GM23248 (cell line): Measurements from ENCODE around the gene SFXN2. TPM values are rescaled to one million over a fixed set of nuclear protein-coding genes. Genes with fewer than 3 reads are reported as not detected.

Experiments used
- DNase-seq: peaks from one replicate; pipeline ENCODE4 v3.0.0-alpha.2; 2015
- H2AFZ ChIP-seq: fragments of 200-600 bp; sonication (generic); 2 replicates; pipeline ENCODE4 v1.6.1; 2016; ENCODE audit warnings: antibody characterized with exemption
- H3F3A ChIP-seq: fragments of 200-600 bp; sonication (generic); 2 replicates; pipeline ENCODE4 v1.6.1; 2016; ENCODE audit warnings: mild to moderate bottlenecking, antibody characterized with exemption, mixed run types; ENCODE audit not compliant: insufficient read depth
- H3K27ac ChIP-seq: fragments of 200-600 bp; sonication (generic); 2 replicates; pipeline ENCODE4 v1.5.1; 2016; ENCODE audit warnings: mild to moderate bottlenecking
- H3K27me3 ChIP-seq: fragments of 200-600 bp; sonication (generic); replicated peaks from 2 replicates; pipeline ENCODE4 v1.6.1; 2016; ENCODE audit warnings: mild to moderate bottlenecking; ENCODE audit not compliant: insufficient read depth
- H3K36me3 ChIP-seq: fragments of 200-600 bp; sonication (generic); 2 replicates; pipeline ENCODE4 v1.6.1; 2016; ENCODE audit warnings: low read depth, mild to moderate bottlenecking
- H3K4me1 ChIP-seq: fragments of 200-600 bp; sonication (generic); 2 replicates; pipeline ENCODE4 v1.6.1; 2016; ENCODE audit warnings: mild to moderate bottlenecking; ENCODE audit not compliant: insufficient read depth
- H3K4me2 ChIP-seq: fragments of 200-600 bp; sonication (generic); one replicate; pipeline ENCODE4 v1.6.1; 2016; ENCODE audit warnings: mild to moderate bottlenecking; ENCODE audit not compliant: unreplicated experiment
- H3K4me3 ChIP-seq: fragments of 200-600 bp; sonication (generic); 2 replicates; pipeline ENCODE4 v1.5.1; 2016; ENCODE audit warnings: mild to moderate bottlenecking
- H3K79me2 ChIP-seq: fragments of 200-600 bp; sonication (generic); 2 replicates; pipeline ENCODE4 v1.6.1; 2016; ENCODE audit warnings: mild to moderate bottlenecking; ENCODE audit not compliant: insufficient read depth
- H3K9ac ChIP-seq: fragments of 200-600 bp; sonication (generic); 2 replicates; pipeline ENCODE4 v1.6.1; 2016; ENCODE audit warnings: mild to moderate bottlenecking
- H3K9me2 ChIP-seq: fragments of 200-600 bp; sonication (generic); 2 replicates; pipeline ENCODE4 v1.6.1; 2016; ENCODE audit warnings: mixed run types, mild to moderate bottlenecking, moderate library complexity; ENCODE audit not compliant: insufficient read depth
- H3K9me3 ChIP-seq: fragments of 200-600 bp; sonication (generic); one replicate; pipeline ENCODE4 v1.6.1; 2017; ENCODE audit warnings: low read depth
- H4K20me1 ChIP-seq: fragments of 200-600 bp; sonication (generic); 2 replicates; pipeline ENCODE4 v1.6.0; 2016; ENCODE audit not compliant: insufficient read depth
- EZH2 ChIP-seq: fragments of 200-600 bp; sonication (generic); IDR thresholded peaks from 2 replicates; pipeline ENCODE4 v1.6.1; 2018; ENCODE audit warnings: antibody characterized with exemption, mild to moderate bottlenecking; ENCODE audit not compliant: insufficient read depth, poor library complexity, severe bottlenecking
- EZH2phosphoT487 ChIP-seq: fragments of 200-600 bp; sonication (generic); IDR thresholded peaks from 2 replicates; pipeline ENCODE4 v1.6.1; 2018; ENCODE audit warnings: antibody characterized with exemption, moderate library complexity, mild to moderate bottlenecking, low read depth; ENCODE audit not compliant: insufficient read depth
- WGBS, 2 experiments: methylation state at CpG; one replicate each; pipeline ENCODE4 v1.1.6; 2015 to 2017; ENCODE audit warnings: low lambda C conversion rate in 2 of 2, low coverage in 1 of 2; ENCODE audit errors: missing lambda C conversion rate in 2 of 2; 5-methylcytosine and 5-hydroxymethylcytosine counted together
- in situ Hi-C: fragments of 300-500 bp; cut with MboI; formaldehyde crosslinking; loops from 2 replicates; pipeline ENCODE4 v1.15.0; 2020
- polyA plus RNA-seq: library from polyadenylated mRNA; unstranded; fragments of >200 nt; fragmentation: Nextera tagmentation; extraction: Ambion mirVana; gene quantifications from 2 replicates; pipeline ENCODE4 v1.2.1, GENCODE V29; 2016
- total RNA-seq: library from RNA; depleted of rRNA; stranded (reverse); fragments of >200 nt; shearing (Covaris generic); gene quantifications from 2 replicates; pipeline ENCODE4 v1.2.3, GENCODE V29; 2014

The SFXN2 gene
- total and polyA plus RNA-seq, 2 experiments from 2014 or later, result 1.1 to 1.7 TPM

GRCh38 chr10:102673819-102674511 is 40.5 kb upstream of the SFXN2 start:
- Histone ChIP-seq H3K9me2 (no peaks in the 10 kb centered on the region), H3K36me3 (no peaks in the 10 kb centered on the region), H3K4me1 (peaks cover 41% of the 10 kb centered on the region), H3K27ac (peak overlapping the region; percentile 9; the same call in 1 of the 2 replicates), H2AFZ (peak overlapping the region; percentile 94), H3K4me2 (peak overlapping the region; percentile 92), H3K9me3 (no peaks in the 10 kb centered on the region), H3F3A (0 out of 2 replicates have a peak, but pooled peaks cover 5% of the 10 kb centered on the region), H3K27me3 (no peaks in the 10 kb centered on the region), H3K4me3 (peak overlapping the region; percentile 64), H3K79me2 (no peaks in the 10 kb centered on the region), H4K20me1 (no peaks in the 10 kb centered on the region), H3K9ac (peak overlapping the region; percentile 60)
- in situ Hi-C loops, result no loop called here
- WGBS, 2 experiments, result 7 to 8% methylated on average over 17 to 19 of the region's 19 CpGs
- TF ChIP-seq EZH2, result no peak
- TF ChIP-seq EZH2phosphoT487, result no peak
- DNase-seq, result peak; percentile 74

DNA sequence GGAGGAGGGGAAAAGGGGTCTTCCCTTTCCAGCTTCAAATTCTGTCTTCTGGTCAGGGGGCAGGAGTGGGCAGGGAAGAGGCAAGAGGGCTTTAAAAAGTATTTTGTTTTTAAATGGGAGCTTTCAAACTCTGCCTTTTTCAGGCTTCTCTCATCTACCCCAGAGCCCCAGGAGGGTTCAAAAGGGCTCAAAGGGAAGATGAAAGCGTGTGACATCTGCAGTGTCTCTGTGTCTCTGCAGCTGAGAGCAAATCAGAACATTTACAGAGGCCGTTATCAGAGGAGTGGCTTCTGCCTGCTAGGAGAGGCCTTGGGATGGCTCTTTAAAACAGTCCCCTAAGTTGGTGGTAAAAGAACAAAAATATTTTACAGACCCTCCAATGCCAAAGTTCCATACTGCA is 39.9 kb upstream of the SFXN2 start:
- Histone ChIP-seq H3K36me3 (no peaks in the 10 kb centered on the region), H3K4me2 (peak overlapping the region; percentile 92), H3K9ac (peak overlapping the region; percentile 60), H3F3A (0 out of 2 replicates have a peak, but pooled peaks cover 5% of the 10 kb centered on the region), H3K4me1 (peaks cover 37% of the 10 kb centered on the region), H3K9me2 (no peaks in the 10 kb centered on the region), H2AFZ (peak overlapping the region; percentile 94), H3K4me3 (peak overlapping the region; percentile 64), H3K27me3 (no peaks in the 10 kb centered on the region), H3K79me2 (no peaks in the 10 kb centered on the region), H3K27ac (no peak overlapping the region), H3K9me3 (no peaks in the 10 kb centered on the region), H4K20me1 (no peaks in the 10 kb centered on the region)
- in situ Hi-C loops, result no loop called here
- no peak for DNase-seq
- no peak for TF ChIP-seq EZH2
- TF ChIP-seq EZH2phosphoT487, result no peak
- WGBS, 2 experiments, result 37 to 53% methylated on average over 2 of the region's 2 CpGs

- H3K36me3 ChIP-seq, result no peaks in the 10 kb centered on the region
- no peaks in the 10 kb centered on the region for H3K9me2 ChIP-seq
- no peak for DNase-seq
- peak overlapping the region; percentile 60; the same call in 1 of the 2 replicates for H3K9ac ChIP-seq
- no peaks in the 10 kb centered on the region for H3K9me3 ChIP-seq
- H3K27me3 ChIP-seq, result no peaks in the 10 kb centered on the region
- H4K20me1 ChIP-seq, result no peaks in the 10 kb centered on the region
- no peak overlapping the region for H2AFZ ChIP-seq
- H3K4me3 ChIP-seq, result no peak overlapping the region
- TF ChIP-seq EZH2, result no peak
- TF ChIP-seq EZH2phosphoT487, result no peak
- peak overlapping the region; percentile 92 for H3K4me2 ChIP-seq
- H3F3A ChIP-seq, result 0 out of 2 replicates have a peak, but pooled peaks cover 5% of the 10 kb centered on the region
- WGBS, 2 experiments, result 60 to 62% methylated on average over 8 of the region's 8 CpGs
- H3K27ac ChIP-seq, result peak overlapping the region; percentile 28; the same call in 1 of the 2 replicates
- in situ Hi-C loops, result no loop called here
- H3K4me1 ChIP-seq, result peaks cover 32% of the 10 kb centered on the region
- no peaks in the 10 kb centered on the region for H3K79me2 ChIP-seq
Observed at GRCh38 chr10:102675011-102675665, 39.3 kb upstream of the SFXN2 start.

GRCh38 chr10:102675666-102676533 is 38.5 kb upstream of the SFXN2 start:
- H3K9me3 ChIP-seq, result no peaks in the 10 kb centered on the region
- H3K27ac ChIP-seq, result peak overlapping the region; percentile 49
- no peaks in the 10 kb centered on the region for H3K9me2 ChIP-seq
- no peak overlapping the region for H2AFZ ChIP-seq
- DNase-seq, result peak; percentile 72
- TF ChIP-seq EZH2 (no peak), EZH2phosphoT487 (no peak)
- peaks cover 32% of the 10 kb centered on the region for H3K4me1 ChIP-seq
- H3K36me3 ChIP-seq, result no peaks in the 10 kb centered on the region
- peak overlapping the region; percentile 26 for H3K4me2 ChIP-seq
- in situ Hi-C loops, result no loop called here
- 58 to 62% methylated on average over 14 to 16 of the region's 16 CpGs for WGBS, 2 experiments
- no peaks in the 10 kb centered on the region for H3K27me3 ChIP-seq
- 0 out of 2 replicates have a peak, but pooled peaks cover 5% of the 10 kb centered on the region for H3F3A ChIP-seq
- no peaks in the 10 kb centered on the region for H4K20me1 ChIP-seq
- no peaks in the 10 kb centered on the region for H3K79me2 ChIP-seq
- peak overlapping the region; percentile 29 for H3K9ac ChIP-seq
- no peak overlapping the region for H3K4me3 ChIP-seq
